OCI-LY7 (cell line): ENCODE results near the gene POP5. TPM values are rescaled to one million over a fixed set of nuclear protein-coding genes. Genes with fewer than 3 reads are reported as not detected.

ENCODE experiments used
- BruUV-seq: library from RNA; stranded (reverse); fragments of 400-500 nt; replicated peaks from 2 replicates; lab custom pipeline; 2021; lab: Mats Ljungman, UMichigan
- CTCF ChIA-PET: fragments of 300-600 bp; sonication (Branson Sonifier 250); formaldehyde crosslinking; loops from one replicate; lab custom pipeline; 2022; ENCODE audit warnings: antibody characterized with exemption; ENCODE audit not compliant: unreplicated experiment; lab: Charles Lee
- POLR2A ChIA-PET: fragments of 300-600 bp; sonication (Branson Sonifier 250); formaldehyde crosslinking; loops from one replicate; lab custom pipeline; 2022; ENCODE audit warnings: antibody characterized with exemption; lab: Charles Lee
- DNase-seq: peaks from one replicate; pipeline ENCODE4 v3.0.0-alpha.2; 2015; ENCODE audit warnings: low spot score
- H2AFZ ChIP-seq: fragments of 200-600 bp; sonication (generic), shearing (Covaris generic); 2 replicates; pipeline ENCODE4 v1.6.1; 2014; ENCODE audit warnings: mild to moderate bottlenecking, antibody characterized with exemption, low read length, moderate library complexity
- H3K27ac ChIP-seq: fragments of 200-600 bp; sonication (generic); 2 replicates; pipeline ENCODE4 v1.5.1; 2014; ENCODE audit warnings: mixed run types, low read depth, mild to moderate bottlenecking, moderate library complexity, low read length, inconsistent platforms; ENCODE audit not compliant: poor library complexity, severe bottlenecking
- H3K36me3 ChIP-seq: fragments of 200-600 bp; sonication (generic); 2 replicates; pipeline ENCODE4 v1.6.1; 2014; ENCODE audit warnings: mild to moderate bottlenecking, antibody characterized with exemption, low read length, moderate library complexity, mixed read lengths; ENCODE audit not compliant: insufficient read depth
- H3K4me1 ChIP-seq: fragments of 200-600 bp; sonication (generic); 2 replicates; pipeline ENCODE4 v1.5.1; 2014; ENCODE audit warnings: mild to moderate bottlenecking, low read length; ENCODE audit not compliant: insufficient read depth, poor library complexity, severe bottlenecking
- H3K4me2 ChIP-seq: fragments of 200-600 bp; sonication (generic); 2 replicates; pipeline ENCODE4 v1.6.1; 2014; ENCODE audit warnings: mild to moderate bottlenecking, low read length
- H3K4me3 ChIP-seq: fragments of 200-600 bp; sonication (generic); 2 replicates; pipeline ENCODE4 v1.5.1; 2014; ENCODE audit warnings: mild to moderate bottlenecking, low read depth, low read length; ENCODE audit not compliant: poor library complexity, severe bottlenecking
- H3K79me2 ChIP-seq: fragments of 200-600 bp; sonication (generic); 2 replicates; pipeline ENCODE4 v1.6.1; 2016; ENCODE audit warnings: low read depth, mild to moderate bottlenecking, low read length, moderate library complexity, mixed read lengths; ENCODE audit not compliant: insufficient read depth
- H3K9me2 ChIP-seq: fragments of 200-600 bp; sonication (generic); 2 replicates; pipeline ENCODE4 v1.6.1; 2016; ENCODE audit warnings: mild to moderate bottlenecking, low read length, mixed read lengths; ENCODE audit not compliant: insufficient read depth
- H3K9me3 ChIP-seq: fragments of 200-600 bp; sonication (generic); 2 replicates; pipeline ENCODE4 v1.6.1; 2014; ENCODE audit warnings: mild to moderate bottlenecking, mixed run types, low read length, mixed read lengths
- H4K20me1 ChIP-seq: fragments of 200-600 bp; sonication (generic); 2 replicates; pipeline ENCODE4 v1.6.1; 2014; ENCODE audit warnings: mild to moderate bottlenecking, antibody characterized with exemption, low read length, moderate library complexity, mixed read lengths; ENCODE audit not compliant: insufficient read depth
- CTCF ChIP-seq: fragments of 200-600 bp; sonication (generic); conservative IDR thresholded peaks from 2 replicates; pipeline ENCODE4 v1.5.1; 2014; ENCODE audit warnings: mild to moderate bottlenecking, antibody characterized with exemption, low read length, moderate library complexity, mixed read lengths
- EZH2phosphoT487 ChIP-seq: fragments of 200-600 bp; sonication (generic); IDR thresholded peaks from 2 replicates; pipeline ENCODE4 v1.6.1; 2018; ENCODE audit warnings: low read depth, borderline replicate concordance, mild to moderate bottlenecking, mixed run types, antibody characterized with exemption, low read length, moderate library complexity, mixed read lengths
- intact Hi-C: fragments of 100-400 bp; cut with micrococcal nuclease; formaldehyde crosslinking; loops from one replicate; pipeline ENCODE4 v1.10.0; 2022; ENCODE audit not compliant: unreplicated experiment
- total RNA-seq, 2 experiments: library from RNA; depleted of rRNA in 1 of 2; stranded (reverse); fragments of >200 nt in 1 of 2; shearing (Covaris generic) in 1 of 2; gene quantifications; 2 replicates each; pipeline ENCODE4 v1.2.3, GENCODE V29; 2014 to 2022

POP5 gene
- total RNA-seq, 2 experiments from 2014 or later, result 61.8 to 65.8 TPM

GRCh38 chr12:120628919-120629318 lies 47.7 kb upstream of the POP5 start:
- H3K27ac ChIP-seq, result no peak overlapping the region
- ChIA-PET CTCF (no interaction called here), POLR2A (interaction anchor here (0.7 kb wide), 1 partner anchor 137 kb away, joined by 3 read pairs; no protein-coding TSS in a partner anchor)
- H4K20me1 ChIP-seq, result no peaks in the 10 kb centered on the region
- H3K36me3 ChIP-seq, result no peaks in the 10 kb centered on the region
- H3K4me1 ChIP-seq, result peaks cover 3% of the 10 kb centered on the region
- no TSS peak for BruUV-seq
- H3K9me2 ChIP-seq, result no peaks in the 10 kb centered on the region
- DNase-seq, result no peak
- H3K4me2 ChIP-seq, result no peak overlapping the region
- no peak overlapping the region for H2AFZ ChIP-seq
- no peaks in the 10 kb centered on the region for H3K79me2 ChIP-seq
- H3K4me3 ChIP-seq, result no peak overlapping the region
- no peak for TF ChIP-seq EZH2phosphoT487
- no peak for TF ChIP-seq CTCF
- H3K9me3 ChIP-seq, result no peaks in the 10 kb centered on the region
- intact Hi-C loops, result loop anchor here (5.0 kb wide), 1 partner anchor 83 kb away; the partner anchor contains the start of gene UNC119B

- peaks cover 5% of the 10 kb centered on the region for H3K4me1 ChIP-seq
- no peaks in the 10 kb centered on the region for H3K9me2 ChIP-seq
- no TSS peak for BruUV-seq
- CTCF ChIA-PET, result no interaction called here
- no peaks in the 10 kb centered on the region for H3K79me2 ChIP-seq
- H3K36me3 ChIP-seq, result no peaks in the 10 kb centered on the region
- H2AFZ ChIP-seq, result peak overlapping the region; percentile 69
- peak overlapping the region; percentile 37; the same call in 1 of the 2 replicates for H3K4me2 ChIP-seq
- DNase-seq, result peak; percentile 73
- no peaks in the 10 kb centered on the region for H4K20me1 ChIP-seq
- H3K9me3 ChIP-seq, result no peaks in the 10 kb centered on the region
- TF ChIP-seq CTCF (peak; percentile 75), EZH2phosphoT487 (no peak)
- H3K27ac ChIP-seq, result no peak overlapping the region
- no peak overlapping the region for H3K4me3 ChIP-seq
- POLR2A ChIA-PET, result interaction anchor here (0.5 to 0.7 kb wide), 4 partner anchors 139 to 428 kb away, joined by 3 read pairs; no protein-coding TSS in a partner anchor
- intact Hi-C loops, result loop anchor here (5.0 kb wide), 1 partner anchor 87 kb away; the partner anchor contains the start of gene UNC119B
These were observed 44.6 kb upstream of the POP5 start for GRCh38 chr12:120625557-120626419.

GRCh38 chr12:120620624-120621023 lies 39.4 kb upstream of the POP5 start:
- Histone ChIP-seq H3K27ac (no peak overlapping the region), H3K79me2 (no peaks in the 10 kb centered on the region), H4K20me1 (no peaks in the 10 kb centered on the region), H3K9me2 (no peaks in the 10 kb centered on the region), H2AFZ (no peak overlapping the region), H3K4me3 (no peak overlapping the region), H3K36me3 (no peaks in the 10 kb centered on the region), H3K9me3 (no peaks in the 10 kb centered on the region), H3K4me1 (peaks cover 5% of the 10 kb centered on the region), H3K4me2 (no peak overlapping the region)
- DNase-seq, result no peak
- CTCF ChIA-PET, result no interaction called here
- no TSS peak for BruUV-seq
- POLR2A ChIA-PET, result no interaction called here
- intact Hi-C loops, result no loop called here
- no peak for TF ChIP-seq EZH2phosphoT487
- no peak for TF ChIP-seq CTCF
